ENCODE results near the gene SGIP1.
A peak's percentile ranks its signal among the peaks of the same experiment; 100 is the strongest.

SGIP1 gene

DNA sequence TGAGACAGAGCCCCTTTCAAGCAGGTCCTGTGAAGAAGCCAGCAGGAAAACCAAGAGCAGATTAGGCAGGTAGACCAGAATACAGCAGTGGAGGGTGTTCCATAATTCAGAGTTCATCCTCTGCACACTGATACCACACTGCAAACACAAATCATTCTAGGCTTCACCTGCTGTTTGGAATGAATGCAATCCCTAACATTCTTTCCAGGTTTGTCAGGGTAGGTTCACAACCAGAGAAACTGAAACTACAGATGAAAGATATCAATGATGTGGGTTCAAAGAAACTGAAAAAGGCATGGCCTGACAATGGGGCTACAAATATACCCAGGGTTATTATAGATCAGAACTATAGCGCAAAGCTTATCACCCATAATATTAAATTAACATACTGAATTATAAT lies 8.9 kb upstream of the SGIP1 start:
- no peak for DNase-seq

DNA sequence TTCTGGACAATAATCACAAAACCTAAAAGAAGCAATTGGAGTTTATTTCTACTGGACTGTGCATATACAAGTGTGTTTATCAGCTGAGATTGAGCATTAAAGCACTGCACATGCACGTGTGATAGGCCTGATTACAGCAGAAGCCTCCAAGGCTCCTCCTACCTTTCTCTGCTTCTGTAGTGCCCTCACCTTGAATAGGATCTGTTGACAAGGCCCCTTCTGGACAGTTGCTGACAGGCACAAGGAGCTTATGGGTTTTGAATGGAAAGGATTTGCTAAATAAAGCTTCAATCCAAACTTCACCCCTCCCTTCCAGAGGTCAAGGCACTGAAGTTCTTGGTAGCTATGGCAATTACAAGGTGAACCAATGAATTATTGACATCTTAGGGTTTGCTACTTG lies 7.9 kb upstream of the SGIP1 start:
- DNase-seq: no peak

DNA sequence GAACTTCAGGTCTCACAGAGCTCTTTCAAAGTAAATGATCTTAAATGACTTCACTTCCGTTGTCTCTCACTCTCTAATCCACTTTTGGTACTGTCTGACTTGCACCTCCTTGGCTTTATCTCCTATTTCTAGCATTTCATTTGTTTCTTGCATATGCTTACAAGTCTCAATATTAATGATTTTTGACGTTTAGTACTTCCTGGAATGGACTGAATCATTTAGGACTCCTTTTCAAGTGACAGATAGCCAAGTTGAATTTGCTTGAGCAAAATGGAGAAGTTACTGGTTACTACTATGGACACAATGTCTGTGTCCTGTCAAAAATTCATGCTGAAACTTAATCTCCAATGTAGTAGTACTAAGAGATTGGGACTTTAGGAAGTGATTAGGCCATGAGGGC lies 7.0 kb upstream of the SGIP1 start:
- DNase-seq: no peak

DNA sequence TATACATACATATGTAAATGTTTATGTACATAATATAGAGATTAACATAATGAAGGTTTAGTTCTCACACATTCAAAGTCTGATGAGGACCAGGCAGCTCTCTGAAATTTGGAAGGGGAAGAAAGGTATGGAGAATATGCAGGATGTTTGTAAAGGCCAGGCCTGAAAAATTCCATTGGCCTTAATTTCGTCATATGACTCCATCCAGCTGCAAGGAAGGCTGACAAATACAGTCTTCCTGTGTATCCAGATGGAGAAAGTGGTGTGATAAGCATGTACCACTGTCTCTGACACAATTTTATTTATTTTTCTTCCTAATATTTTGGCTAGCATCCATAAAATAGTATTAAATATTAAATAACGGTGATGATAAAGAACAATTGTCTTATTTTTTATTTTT lies 6.3 kb upstream of the SGIP1 start:
- DNase-seq: no peak

DNA sequence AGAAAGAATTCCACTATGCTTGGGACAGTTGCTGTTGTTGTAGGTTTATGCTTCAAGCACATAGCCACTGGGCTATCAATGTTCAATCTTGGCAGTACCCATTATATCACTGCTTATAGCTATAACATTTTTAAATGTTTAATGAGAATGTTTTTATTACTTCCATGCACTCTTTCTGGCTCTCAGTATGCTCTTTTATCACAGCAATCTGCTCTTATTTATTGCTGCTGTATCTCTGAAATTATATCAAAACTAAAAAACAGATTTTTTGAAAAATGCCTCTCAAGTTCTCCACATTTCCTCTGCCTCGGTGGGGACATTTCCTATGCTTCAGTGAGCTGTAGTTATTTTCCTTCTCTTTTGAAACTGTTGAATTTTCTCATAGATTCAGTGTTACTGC lies 5.4 kb upstream of the SGIP1 start:
- no peak for DNase-seq

DNA sequence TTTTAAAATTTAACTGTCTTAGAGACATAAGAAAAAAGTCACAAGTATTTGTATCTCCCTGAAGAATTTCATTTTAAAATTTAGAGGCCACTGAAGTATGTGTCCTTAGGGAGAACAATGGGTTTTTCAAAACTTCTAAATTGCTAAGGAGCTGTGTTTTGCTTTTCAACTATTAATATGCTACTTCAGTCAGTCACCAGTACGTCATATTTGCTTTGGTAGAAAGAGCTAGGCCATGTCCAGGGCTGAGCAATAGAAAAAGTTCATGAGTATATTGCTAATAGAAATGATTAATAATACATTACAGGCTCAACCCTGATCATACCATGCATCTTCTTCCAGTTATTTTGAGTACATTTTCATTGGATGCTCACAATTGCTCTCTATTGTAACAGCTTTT lies 1.7 kb upstream of the SGIP1 start:
- no peak for DNase-seq

DNA sequence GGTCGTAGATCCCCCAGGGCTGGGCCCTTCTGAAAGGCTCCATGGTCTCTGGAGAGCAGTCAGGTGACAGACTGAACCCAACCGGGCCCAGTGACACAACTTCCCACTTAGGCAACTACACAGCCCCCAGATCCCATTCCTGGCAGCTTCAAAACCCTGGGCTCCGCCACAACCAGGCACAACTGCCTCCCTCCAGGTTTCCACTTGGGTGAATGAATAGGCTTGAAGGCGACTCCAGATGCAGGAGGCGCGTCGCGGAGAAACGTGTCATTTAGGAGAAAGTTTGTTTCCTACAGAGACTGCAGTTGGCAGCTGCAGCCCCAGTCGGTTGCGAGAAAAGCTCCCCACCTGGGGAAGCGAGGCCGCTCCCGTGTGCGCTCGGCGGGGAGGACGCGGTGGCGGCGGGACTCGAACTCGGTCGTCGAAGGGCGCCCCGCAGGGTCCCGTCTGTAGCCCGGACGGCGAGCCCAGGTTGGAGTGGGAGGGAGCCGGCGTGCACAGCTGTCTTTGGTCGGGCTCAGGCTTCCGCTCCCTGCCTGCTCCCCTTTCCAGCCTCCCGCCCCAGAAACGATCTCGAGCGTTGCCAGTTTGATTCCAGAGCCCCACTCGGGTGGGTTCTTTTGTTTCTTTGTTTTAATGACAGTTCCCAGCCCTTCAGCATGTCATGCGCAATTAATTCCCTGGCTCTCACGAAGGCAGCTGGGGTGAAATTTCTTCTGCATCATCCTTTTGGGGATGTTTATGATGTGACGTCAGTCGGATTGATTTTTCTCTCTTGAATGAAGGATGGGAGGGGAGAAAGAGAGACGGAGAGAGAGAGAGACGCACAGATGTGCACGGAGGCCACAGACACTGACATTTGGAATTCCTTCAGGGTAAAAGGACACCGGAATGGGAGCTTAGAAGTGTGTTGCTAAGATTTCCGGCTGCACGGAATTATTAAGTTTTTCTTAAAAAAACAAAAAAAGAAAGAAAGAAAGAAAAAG lies 862 bp upstream of the SGIP1 start:
- no peak for DNase-seq

DNA sequence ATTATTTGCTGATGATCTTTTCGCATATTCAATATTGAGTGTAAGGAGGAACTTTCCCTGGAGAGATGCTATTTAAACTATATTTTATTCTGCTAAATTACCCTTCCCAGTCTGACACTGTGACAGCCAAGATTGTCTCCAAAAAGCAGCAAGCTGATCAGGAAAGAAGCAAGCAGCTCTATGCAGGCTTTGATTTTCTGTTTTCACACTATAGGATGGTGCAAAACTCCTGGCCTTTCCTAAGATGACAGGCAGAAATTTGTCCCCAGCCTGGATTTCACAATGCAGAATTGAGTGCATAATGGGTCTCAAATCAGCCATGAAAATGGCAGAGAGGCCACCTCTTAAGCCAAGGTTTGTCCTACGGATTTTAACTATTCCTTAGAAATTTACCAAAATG lies 1.1 kb downstream of the SGIP1 start:
- DNase-seq: no peak

DNA sequence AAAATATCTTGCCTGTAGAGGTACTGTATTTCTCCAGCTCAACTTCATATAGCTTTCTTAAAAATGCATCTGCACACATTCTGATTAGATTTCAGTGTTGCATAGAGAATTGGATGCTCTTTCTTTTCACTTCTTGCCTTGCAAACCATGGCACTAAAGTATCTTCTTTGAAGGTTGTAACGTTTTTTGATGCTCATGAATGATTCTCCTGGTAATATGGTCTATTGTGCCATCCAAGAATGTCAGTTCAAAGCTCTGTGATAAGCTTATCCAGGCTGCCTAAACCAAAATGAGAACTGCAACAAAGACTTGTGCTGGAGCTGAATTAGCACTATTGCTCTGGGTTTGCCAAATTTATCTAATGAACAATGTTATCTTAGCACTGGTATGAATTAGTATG lies 1.9 kb downstream of the SGIP1 start:
- no peak for DNase-seq

DNA sequence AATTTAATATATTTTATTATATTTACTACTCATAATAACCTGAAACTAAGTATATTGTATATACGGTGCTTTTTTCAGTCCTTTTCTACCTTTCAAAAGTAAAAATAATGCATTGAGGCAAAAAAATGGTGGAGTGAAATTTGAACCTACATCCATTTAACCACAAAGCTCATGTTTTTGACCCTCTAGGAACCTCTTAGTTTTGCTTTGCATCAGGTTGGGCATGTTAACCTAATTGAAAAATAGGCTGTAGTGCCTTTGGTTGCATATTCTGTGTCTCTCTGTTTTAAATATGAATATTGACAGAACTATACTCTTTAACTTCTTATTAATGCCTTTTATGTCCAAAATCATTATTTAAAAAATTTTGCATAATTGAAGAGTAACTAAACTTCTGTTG lies 3.8 kb downstream of the SGIP1 start:
- no peak for DNase-seq

DNA sequence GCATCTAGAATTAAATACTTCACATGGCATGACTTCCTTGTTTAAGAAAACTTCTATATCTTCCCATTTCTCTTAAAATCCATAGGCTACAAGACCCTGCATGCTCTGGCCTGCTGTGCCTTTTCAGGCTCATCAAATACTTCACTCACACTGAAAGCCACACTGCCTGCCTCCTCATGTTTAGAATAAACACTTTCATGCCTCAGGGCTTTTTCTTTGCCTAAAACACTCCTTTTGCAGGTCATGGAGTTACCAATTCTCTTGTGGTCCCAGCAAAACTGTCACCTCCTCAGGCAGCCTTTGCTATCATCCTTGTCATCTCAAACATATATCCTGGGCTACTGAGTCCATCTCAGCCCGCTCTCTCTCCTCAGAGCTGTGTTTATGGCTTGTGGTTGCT lies 5.5 kb downstream of the SGIP1 start:
- DNase-seq: no peak

DNA sequence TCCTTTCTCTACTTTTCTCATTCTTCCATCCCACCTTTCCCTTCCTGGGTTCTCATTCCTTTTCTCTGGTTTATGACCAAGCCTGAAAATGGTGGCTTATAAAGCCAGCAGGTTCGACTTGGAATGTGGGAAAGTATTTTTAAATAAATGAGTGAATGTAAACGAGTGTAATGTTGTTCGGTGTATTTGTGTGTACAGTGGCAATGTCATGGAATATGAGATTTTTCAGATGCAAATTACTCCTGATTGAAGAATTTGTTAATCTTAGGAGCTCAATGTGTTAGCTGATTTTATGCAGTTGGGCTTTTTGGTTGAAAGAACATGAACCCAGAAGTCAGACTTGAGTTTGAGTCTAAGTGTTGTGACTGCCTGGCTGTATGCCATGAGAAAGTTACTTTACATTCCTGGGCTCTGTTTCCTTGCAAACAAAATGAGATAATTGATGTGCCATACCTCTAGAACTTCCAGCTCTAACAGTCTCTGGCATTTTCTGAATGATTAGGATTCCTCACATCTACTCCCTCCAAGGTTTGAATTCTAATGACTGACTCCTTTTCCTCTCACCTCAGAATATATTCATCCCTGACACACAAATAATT lies 6.6 kb downstream of the SGIP1 start:
- no peak for DNase-seq

DNA sequence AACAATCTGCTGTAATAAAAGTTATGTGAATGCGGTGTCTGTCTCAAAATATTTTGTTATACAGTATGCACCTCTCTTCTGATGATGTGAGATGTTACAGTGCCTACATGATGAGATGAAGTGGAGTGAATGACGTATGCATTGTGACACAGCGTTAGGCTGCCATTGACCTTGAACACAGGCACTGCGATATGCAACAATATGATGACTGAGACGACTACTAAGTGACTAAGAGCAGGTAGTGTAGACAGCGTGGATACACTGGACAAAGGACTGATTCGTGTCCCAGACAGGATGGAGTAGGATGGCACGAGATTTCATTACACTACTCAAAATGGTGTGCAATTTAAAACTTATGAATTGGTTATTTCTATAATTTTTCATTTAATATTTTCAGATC lies 8.4 kb downstream of the SGIP1 start:
- DNase-seq: no peak

DNA sequence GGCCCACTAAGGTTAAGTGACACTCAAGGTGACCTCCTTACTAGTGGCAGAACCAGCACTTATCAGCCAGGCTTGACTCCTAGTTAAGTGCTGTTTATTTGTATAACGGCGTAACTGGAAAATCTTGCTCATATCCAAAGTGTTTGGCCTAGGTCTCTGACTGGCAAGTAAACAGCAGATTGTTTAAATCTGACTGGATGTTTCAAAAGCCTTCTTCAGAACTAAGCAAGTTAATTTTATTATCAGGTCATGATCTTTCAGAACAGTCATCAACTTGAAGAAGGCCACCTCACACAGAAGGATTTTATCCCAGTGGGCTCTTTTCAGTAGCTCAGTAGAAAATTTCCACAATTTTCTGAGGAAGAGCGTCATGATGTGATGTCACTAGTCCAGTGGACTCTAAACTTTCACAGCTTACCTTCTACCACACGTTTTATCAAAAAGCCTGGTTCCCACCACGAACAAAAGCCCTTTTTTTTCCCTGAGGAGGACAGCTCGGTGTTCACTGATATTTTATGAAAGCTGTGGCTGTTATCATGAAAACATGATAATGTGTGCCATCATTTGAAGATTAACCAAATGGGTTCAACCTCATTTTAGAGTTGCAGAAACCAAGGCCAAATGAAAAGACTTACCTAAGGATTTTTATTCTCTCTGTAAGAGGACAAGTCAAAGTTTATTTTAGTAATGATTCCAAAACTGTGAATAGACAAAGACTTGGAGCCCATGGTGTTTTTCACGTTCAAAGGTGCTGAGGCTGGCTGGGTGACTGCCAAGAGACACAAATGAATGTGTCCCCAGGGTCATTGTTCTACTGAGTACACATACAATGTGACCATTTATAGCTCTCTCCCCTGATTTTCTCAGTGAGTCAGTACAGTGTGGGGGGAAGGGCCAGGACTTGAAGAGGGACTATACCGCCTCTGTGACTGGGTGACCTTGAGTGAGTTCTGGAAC lies 9.1 kb downstream of the SGIP1 start:
- no peak for DNase-seq

DNA sequence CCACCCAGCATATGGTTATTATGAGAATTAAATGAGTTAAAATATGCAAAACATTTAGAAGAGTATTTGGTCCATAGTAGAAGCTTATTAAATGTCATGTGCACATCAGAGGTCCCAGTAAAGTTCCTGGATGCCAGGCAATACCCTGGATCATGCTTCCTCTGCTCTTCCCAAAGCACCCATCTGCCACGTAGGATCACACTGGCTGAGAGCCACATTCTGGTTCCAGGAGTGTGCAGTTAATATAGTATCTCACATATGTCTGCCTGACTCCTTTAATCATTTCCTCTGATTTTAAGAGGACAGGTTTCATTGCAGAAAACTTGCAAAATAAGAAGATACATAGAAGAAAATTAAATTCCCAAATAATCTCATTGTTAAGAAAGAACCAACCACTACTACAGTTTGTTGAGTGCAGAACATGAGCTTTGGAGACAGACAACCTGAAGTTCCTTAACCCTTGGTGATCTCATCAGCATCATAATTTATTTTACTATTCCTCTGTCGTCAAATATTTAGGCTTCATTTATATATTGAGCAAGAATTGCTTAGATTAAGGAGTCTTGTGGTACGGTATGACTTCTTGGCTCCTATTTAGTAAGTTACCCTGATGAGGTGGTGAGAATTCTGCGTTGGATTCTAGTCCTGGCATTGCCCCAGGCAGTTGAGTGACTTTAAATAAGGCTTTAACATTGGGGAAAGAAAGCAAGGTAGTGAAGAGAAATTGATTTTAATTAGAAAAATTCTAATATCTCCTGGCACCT lies 12.3 kb downstream of the SGIP1 start:
- DNase-seq: peak; percentile 2

DNA sequence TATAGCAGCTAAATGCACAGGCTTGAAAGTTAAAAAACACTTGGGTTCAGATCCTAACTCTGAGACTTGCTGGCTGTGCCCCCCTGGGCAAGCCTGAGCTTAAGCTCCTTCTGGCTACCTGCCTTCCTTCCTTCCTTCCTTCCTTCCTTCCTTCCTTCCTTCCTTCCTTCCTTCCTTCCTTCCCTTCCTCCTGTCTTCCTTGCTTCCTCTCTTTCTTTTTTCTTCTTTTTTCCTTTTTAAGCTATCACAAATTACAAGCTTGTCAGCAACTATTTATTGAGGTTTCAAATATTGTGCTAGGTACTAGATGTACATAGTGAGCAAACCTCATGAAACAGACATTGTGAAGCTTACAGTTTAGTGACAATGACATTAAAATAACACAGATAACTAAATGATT lies 15.1 kb downstream of the SGIP1 start:
- DNase-seq: no peak

DNA sequence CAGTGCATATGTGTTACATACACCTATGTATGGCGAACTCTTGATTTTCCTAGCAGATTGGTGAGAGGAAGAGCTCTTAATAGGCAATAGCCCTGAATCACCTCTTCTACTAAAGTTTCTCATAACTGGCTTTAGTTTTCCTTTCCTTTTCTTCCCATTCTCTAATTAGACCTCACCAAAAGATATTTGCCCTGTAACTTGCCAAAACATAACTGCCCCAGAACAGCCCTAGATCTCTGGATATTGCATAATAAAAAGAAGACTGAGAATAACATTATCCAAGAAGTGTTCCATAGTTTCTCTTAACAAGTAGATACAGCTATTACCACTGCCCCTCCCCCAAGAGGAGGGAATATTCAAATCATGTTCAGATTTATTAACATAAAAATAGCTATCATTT lies 16.3 kb downstream of the SGIP1 start:
- no peak for DNase-seq

DNA sequence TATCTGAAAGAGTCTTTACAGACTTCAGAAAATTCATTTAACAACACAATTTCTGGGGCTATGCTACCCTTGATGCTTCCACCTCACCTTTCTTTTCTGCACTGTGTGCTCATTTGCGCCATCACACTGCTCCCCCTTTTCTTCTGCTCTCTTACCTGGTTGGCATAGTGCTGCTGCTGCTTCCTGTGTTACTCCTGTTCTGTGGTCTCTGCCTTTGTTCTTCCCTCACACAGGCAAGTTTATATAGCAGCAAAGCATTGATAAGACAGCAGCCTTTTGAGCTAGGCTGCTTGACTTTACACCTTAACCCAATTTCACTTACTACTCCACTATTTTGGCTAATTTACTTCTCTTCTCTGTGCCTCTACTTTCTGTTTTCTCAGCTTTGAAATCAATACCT lies 18.3 kb downstream of the SGIP1 start:
- DNase-seq: no peak

DNA sequence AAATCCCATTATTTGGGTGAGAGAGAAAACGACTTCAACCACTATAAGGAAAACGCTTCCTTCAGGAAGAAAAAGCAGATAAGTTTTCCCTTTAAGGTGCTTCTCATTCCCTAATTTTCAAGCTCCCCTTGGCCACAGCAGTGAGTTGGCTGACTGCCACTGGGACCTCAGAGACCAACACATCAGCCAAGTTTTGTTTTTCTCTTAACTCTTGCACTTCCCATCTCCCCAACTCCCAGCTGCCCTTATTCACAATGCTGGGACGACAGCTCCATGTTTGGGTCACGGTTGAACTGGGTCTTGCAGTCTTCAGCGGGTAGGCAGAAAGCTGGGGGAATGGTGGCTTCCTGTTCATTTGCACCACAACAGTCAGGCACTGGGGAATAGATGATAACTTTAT lies 18.9 kb downstream of the SGIP1 start:
- no peak for DNase-seq

DNA sequence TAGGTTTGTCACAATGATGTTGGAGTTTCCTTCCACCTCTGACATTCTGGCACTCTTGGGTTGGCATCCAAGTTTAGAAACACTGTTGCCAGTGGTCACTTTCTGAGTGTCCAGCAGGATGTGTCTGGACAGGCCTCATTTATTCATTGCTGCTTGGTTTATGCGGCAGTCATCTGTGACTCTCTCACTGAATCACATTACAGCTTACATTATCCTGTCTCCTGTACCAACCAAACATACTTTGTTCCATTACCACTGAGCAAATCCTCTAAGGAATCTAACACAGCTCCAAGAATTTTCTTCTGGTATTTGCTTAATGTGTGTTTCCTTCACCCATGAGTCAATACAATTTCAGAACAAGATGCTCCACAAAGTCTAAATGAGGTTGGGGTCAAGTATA lies 19.9 kb downstream of the SGIP1 start:
- no peak for DNase-seq

DNA sequence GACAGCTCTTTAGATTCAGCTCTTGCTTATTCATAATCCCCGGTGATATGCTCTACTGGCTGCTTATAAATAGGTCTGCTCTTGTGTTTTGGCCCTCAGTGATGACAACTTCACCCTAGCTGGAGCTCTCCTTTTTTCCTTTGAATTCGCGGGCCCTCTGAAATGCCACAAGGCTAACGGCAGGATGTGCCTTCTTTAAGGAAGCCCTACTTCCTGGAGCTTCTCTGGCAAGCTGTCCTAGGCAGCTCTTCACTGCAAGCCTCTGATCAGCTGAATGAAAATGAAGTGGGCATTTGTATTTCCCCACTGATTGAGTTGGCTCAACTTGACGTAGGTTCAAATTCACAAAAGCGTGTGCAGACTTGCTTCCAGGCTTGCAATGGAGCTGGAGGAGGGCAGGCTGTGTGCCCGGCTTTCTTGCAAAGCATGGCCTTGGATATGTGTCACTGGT lies 22.2 kb downstream of the SGIP1 start:
- no peak for DNase-seq

DNA sequence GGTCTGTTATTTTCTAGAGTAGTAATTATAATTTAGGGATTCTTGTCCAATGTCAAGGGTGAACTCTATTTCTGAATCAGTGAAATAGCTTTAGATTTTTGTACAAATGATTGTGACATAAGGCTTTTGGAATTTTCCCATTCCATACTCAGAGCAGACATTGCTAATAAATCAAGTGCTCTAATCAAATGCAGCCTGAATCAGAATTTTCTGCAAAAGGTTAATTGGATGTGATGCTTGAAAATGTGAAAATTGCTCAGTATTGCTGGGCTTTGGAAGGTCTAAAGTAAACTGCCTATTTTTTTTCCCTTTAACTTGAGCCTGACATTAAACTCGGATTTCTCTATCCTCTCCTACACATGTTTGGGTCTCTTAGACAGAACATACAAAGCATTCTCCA lies 23.2 kb downstream of the SGIP1 start:
- DNase-seq: no peak

DNA sequence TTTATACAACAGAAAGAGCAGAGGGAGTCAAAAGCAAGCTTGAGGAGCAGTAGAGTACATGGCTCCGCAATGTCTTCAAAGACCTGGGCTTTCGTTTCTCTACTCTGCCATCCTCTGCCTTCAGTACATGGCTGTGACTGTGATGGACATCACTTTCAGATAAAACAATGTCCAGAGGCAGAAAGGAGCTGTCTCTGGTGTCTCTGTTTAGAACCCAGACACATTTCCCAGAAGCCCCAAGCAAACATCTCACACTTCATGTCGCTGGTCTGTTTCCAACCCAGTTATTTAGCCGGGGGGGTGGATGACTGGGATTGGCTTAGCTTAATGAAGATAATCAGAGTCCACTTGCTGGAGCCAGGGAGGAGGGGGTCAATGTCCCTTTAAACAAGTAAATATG lies 25.6 kb downstream of the SGIP1 start:
- no peak for DNase-seq

Data from DMS 273 treated with DMSO at 0.1 percent for 48 hours (cell line).